HL-60 (cell line): ENCODE data around the gene SYT7.

Source experiments
- CTCF ChIP-seq: IDR thresholded peaks from one replicate; pipeline ENCODE4 v1.5.1; 2011; ENCODE audit warnings: low read length, control low read depth, inconsistent platforms; ENCODE audit not compliant: insufficient read depth
- POLR2AphosphoS5 ChIP-seq: IDR thresholded peaks from 2 replicates; pipeline ENCODE4 v1.6.1; 2012; ENCODE audit warnings: low read depth
- REST ChIP-seq: IDR thresholded peaks from 2 replicates; pipeline ENCODE4 v1.6.1; 2012; ENCODE audit warnings: low read depth; ENCODE audit not compliant: insufficient replicate concordance
- SPI1 ChIP-seq: IDR thresholded peaks from 2 replicates; pipeline ENCODE4 v1.6.1; 2012; ENCODE audit warnings: low read depth, mild to moderate bottlenecking, borderline replicate concordance

- TF ChIP-seq CTCF (no peak), POLR2AphosphoS5 (no peak), REST (no peak), SPI1 (no peak)
Observed at GRCh38 chr11:61480994-61481335, 99.9 kb downstream of the SYT7 start.
